ENCODE data around the gene IGF2. TPM values are rescaled to one million over a fixed set of nuclear protein-coding genes. Genes with fewer than 3 reads are reported as not detected.

Gene IGF2
- total and polyA plus RNA-seq, 2 donors (not counting 1 experiment from before 2014, with no cell fraction given), result not detected

Small RNA genes lying within 50 kb of the gene (small RNA-seq; reads per million reads assigned to genes)
- gene MIR4686 (ENCODE audit: insufficient read length, low read depth, low replicate concordance) (not detected), gene MIR483 (ENCODE audit: insufficient read length, low read depth, low replicate concordance) (not detected)

Other genes with a start within 250 kb of the IGF2 start
- not detected in 2 replicates for gene PRR33, start 247.5 kb downstream of the IGF2 start, total RNA-seq
- not detected in 2 replicates for gene PRR33, start 247.5 kb downstream of the IGF2 start, polyA plus RNA-seq
- 9.9 and 10.0 TPM in 2 replicates for gene TNNT3, start 219.7 kb downstream of the IGF2 start, total RNA-seq
- 2.5 and 13.8 TPM in 2 replicates for gene TNNT3, start 219.7 kb downstream of the IGF2 start, polyA plus RNA-seq
- gene MRPL23, start 192.1 kb downstream of the IGF2 start, total RNA-seq, result 44.7 and 47.8 TPM in 2 replicates
- 63.2 and 64.8 TPM in 2 replicates for gene MRPL23, start 192.1 kb downstream of the IGF2 start, polyA plus RNA-seq
- not detected in 2 replicates for gene H19, start 141.5 kb downstream of the IGF2 start, total RNA-seq
- not detected in 2 replicates for gene H19, start 141.5 kb downstream of the IGF2 start, polyA plus RNA-seq
- gene INS, start 21.8 kb upstream of the IGF2 start, total RNA-seq, result not detected in 2 replicates
- not detected in 2 replicates for gene INS, start 21.8 kb upstream of the IGF2 start, polyA plus RNA-seq
- not detected in 2 replicates for gene TH, start 32.4 kb upstream of the IGF2 start, total RNA-seq
- not detected in 2 replicates for gene TH, start 32.4 kb upstream of the IGF2 start, polyA plus RNA-seq
- 2.0 and 2.2 TPM in 2 replicates for gene ASCL2, start 131.2 kb upstream of the IGF2 start, total RNA-seq
- 1.6 and 2.1 TPM in 2 replicates for gene ASCL2, start 131.2 kb upstream of the IGF2 start, polyA plus RNA-seq
- 21.9 and 22.8 TPM in 2 replicates for gene C11orf21, start 162.5 kb upstream of the IGF2 start, total RNA-seq
- 38.9 and 72.4 TPM in 2 replicates for gene C11orf21, start 162.5 kb upstream of the IGF2 start, polyA plus RNA-seq
- 22.2 and 27.1 TPM in 2 replicates for gene TSPAN32, start 162.6 kb upstream of the IGF2 start, total RNA-seq
- gene TSPAN32, start 162.6 kb upstream of the IGF2 start, polyA plus RNA-seq, result 75.9 and 112 TPM in 2 replicates
- 253 and 262 TPM in 2 replicates for gene CD81, start 237.9 kb upstream of the IGF2 start, total RNA-seq
- gene CD81, start 237.9 kb upstream of the IGF2 start, polyA plus RNA-seq, result 361 and 380 TPM in 2 replicates

All from B cell (primary cell).